WTC11 (cell line): ENCODE data around the gene PARVB.

Source experiments
- RELA ChIP-seq: sonication (generic); formaldehyde crosslinking; IDR thresholded peaks from 2 replicates; pipeline ENCODE4 v1.8.1; 2022; ENCODE audit warnings: missing genetic modification reagents, mild to moderate bottlenecking, borderline replicate concordance
- ZNF121 ChIP-seq: sonication (generic); formaldehyde crosslinking; IDR thresholded peaks from 2 replicates; pipeline ENCODE4 v1.8.0; 2023; ENCODE audit warnings: missing genetic modification reagents
- ZNF138 ChIP-seq: sonication (generic); formaldehyde crosslinking; conservative IDR thresholded peaks from 2 replicates; pipeline ENCODE4 v1.8.1; 2022; ENCODE audit warnings: mild to moderate bottlenecking, moderate library complexity, missing genetic modification reagents
- ZNF232 ChIP-seq: sonication (generic); formaldehyde crosslinking; IDR thresholded peaks from 2 replicates; pipeline ENCODE4 v1.8.0; 2022; ENCODE audit warnings: mild to moderate bottlenecking, missing genetic modification reagents
- TF ChIP-seq, protein P1 (sequence below): sonication (generic); formaldehyde crosslinking; IDR thresholded peaks from 2 replicates; pipeline ENCODE4 v1.8.0; 2022; ENCODE audit warnings: mild to moderate bottlenecking, missing genetic modification reagents
- TF ChIP-seq, protein P2 (sequence below): fragments of 200-600 bp; IDR thresholded peaks from 2 replicates; pipeline ENCODE4 v1.8.0; 2022; ENCODE audit warnings: antibody characterized with exemption
- TF ChIP-seq, protein P3 (sequence below): sonication (generic); formaldehyde crosslinking; IDR thresholded peaks from 2 replicates; pipeline ENCODE4 v1.8.1; 2022; ENCODE audit warnings: mild to moderate bottlenecking, missing genetic modification reagents, moderate library complexity, borderline replicate concordance
- TF ChIP-seq, protein P4 (sequence below): fragments of 250-450 bp; sonication (Bioruptor Pico); IDR thresholded peaks from 2 replicates; pipeline ENCODE4 v2.1.2; 2022; ENCODE audit warnings: mild to moderate bottlenecking, moderate library complexity
- TF ChIP-seq, protein P5 (sequence below): sonication (generic); formaldehyde crosslinking; IDR thresholded peaks from 2 replicates; pipeline ENCODE4 v1.8.0; 2022; ENCODE audit warnings: mild to moderate bottlenecking, missing genetic modification reagents
- TF ChIP-seq, protein P6 (sequence below): sonication (generic); formaldehyde crosslinking; IDR thresholded peaks from 2 replicates; pipeline ENCODE4 v1.8.0; 2022; ENCODE audit warnings: missing genetic modification reagents
- TF ChIP-seq, protein P7 (sequence below): sonication (generic); formaldehyde crosslinking; IDR thresholded peaks from 2 replicates; pipeline ENCODE4 v1.8.0; 2022; ENCODE audit warnings: mild to moderate bottlenecking, missing genetic modification reagents

DNA sequence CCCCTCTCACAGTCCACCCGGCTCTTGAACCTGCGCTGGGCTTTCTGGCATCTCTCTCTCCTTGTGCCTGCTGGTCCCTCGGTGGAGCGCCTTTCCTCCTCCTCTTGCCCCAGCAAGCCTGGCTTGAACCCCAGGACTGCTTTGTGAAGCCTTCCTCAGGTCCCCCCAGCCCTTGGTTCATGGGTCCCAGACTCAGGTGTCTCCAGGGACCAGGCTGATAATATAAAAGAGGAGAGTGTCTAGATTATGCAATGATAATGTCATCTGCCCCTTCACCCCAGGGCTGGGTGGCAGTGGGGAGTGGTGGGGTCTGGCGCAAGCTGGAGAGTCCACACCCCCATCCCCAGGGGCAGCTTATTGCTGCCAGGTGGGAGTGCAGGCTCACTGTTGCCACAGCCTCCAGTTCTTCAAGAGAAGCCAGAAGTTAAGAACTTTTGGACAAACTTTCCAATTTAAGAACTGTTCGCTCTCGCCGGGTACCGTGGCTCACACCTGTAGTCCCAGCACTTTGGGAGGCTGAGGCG is 120.0 kb downstream of the PARVB start:
- TF ChIP-seq, protein P1, sequence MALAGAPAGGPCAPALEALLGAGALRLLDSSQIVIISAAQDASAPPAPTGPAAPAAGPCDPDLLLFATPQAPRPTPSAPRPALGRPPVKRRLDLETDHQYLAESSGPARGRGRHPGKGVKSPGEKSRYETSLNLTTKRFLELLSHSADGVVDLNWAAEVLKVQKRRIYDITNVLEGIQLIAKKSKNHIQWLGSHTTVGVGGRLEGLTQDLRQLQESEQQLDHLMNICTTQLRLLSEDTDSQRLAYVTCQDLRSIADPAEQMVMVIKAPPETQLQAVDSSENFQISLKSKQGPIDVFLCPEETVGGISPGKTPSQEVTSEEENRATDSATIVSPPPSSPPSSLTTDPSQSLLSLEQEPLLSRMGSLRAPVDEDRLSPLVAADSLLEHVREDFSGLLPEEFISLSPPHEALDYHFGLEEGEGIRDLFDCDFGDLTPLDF (CRISPR knock-in tag), result no peak
- TF ChIP-seq ZNF232 (CRISPR knock-in tag), result no peak
- TF ChIP-seq, protein P2, sequence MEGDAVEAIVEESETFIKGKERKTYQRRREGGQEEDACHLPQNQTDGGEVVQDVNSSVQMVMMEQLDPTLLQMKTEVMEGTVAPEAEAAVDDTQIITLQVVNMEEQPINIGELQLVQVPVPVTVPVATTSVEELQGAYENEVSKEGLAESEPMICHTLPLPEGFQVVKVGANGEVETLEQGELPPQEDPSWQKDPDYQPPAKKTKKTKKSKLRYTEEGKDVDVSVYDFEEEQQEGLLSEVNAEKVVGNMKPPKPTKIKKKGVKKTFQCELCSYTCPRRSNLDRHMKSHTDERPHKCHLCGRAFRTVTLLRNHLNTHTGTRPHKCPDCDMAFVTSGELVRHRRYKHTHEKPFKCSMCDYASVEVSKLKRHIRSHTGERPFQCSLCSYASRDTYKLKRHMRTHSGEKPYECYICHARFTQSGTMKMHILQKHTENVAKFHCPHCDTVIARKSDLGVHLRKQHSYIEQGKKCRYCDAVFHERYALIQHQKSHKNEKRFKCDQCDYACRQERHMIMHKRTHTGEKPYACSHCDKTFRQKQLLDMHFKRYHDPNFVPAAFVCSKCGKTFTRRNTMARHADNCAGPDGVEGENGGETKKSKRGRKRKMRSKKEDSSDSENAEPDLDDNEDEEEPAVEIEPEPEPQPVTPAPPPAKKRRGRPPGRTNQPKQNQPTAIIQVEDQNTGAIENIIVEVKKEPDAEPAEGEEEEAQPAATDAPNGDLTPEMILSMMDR, result no peak
- TF ChIP-seq RELA (CRISPR knock-in tag), result no peak
- TF ChIP-seq, protein P3, sequence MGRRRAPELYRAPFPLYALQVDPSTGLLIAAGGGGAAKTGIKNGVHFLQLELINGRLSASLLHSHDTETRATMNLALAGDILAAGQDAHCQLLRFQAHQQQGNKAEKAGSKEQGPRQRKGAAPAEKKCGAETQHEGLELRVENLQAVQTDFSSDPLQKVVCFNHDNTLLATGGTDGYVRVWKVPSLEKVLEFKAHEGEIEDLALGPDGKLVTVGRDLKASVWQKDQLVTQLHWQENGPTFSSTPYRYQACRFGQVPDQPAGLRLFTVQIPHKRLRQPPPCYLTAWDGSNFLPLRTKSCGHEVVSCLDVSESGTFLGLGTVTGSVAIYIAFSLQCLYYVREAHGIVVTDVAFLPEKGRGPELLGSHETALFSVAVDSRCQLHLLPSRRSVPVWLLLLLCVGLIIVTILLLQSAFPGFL, result no peak
- no peak for TF ChIP-seq ZNF138 (CRISPR knock-in tag)
- TF ChIP-seq ZNF121, result no peak
- TF ChIP-seq, protein P4, sequence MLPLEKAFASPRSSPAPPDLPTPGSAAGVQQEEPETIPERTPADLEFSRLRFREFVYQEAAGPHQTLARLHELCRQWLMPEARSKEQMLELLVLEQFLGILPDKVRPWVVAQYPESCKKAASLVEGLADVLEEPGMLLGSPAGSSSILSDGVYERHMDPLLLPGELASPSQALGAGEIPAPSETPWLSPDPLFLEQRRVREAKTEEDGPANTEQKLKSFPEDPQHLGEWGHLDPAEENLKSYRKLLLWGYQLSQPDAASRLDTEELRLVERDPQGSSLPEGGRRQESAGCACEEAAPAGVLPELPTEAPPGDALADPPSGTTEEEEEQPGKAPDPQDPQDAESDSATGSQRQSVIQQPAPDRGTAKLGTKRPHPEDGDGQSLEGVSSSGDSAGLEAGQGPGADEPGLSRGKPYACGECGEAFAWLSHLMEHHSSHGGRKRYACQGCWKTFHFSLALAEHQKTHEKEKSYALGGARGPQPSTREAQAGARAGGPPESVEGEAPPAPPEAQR (CRISPR knock-in tag), result no peak
- TF ChIP-seq, protein P5, sequence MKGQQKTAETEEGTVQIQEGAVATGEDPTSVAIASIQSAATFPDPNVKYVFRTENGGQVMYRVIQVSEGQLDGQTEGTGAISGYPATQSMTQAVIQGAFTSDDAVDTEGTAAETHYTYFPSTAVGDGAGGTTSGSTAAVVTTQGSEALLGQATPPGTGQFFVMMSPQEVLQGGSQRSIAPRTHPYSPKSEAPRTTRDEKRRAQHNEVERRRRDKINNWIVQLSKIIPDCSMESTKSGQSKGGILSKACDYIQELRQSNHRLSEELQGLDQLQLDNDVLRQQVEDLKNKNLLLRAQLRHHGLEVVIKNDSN, result no peak
- TF ChIP-seq, protein P6, sequence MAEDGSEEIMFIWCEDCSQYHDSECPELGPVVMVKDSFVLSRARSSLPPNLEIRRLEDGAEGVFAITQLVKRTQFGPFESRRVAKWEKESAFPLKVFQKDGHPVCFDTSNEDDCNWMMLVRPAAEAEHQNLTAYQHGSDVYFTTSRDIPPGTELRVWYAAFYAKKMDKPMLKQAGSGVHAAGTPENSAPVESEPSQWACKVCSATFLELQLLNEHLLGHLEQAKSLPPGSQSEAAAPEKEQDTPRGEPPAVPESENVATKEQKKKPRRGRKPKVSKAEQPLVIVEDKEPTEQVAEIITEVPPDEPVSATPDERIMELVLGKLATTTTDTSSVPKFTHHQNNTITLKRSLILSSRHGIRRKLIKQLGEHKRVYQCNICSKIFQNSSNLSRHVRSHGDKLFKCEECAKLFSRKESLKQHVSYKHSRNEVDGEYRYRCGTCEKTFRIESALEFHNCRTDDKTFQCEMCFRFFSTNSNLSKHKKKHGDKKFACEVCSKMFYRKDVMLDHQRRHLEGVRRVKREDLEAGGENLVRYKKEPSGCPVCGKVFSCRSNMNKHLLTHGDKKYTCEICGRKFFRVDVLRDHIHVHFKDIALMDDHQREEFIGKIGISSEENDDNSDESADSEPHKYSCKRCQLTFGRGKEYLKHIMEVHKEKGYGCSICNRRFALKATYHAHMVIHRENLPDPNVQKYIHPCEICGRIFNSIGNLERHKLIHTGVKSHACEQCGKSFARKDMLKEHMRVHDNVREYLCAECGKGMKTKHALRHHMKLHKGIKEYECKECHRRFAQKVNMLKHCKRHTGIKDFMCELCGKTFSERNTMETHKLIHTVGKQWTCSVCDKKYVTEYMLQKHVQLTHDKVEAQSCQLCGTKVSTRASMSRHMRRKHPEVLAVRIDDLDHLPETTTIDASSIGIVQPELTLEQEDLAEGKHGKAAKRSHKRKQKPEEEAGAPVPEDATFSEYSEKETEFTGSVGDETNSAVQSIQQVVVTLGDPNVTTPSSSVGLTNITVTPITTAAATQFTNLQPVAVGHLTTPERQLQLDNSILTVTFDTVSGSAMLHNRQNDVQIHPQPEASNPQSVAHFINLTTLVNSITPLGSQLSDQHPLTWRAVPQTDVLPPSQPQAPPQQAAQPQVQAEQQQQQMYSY, result no peak
- TF ChIP-seq, protein P7, sequence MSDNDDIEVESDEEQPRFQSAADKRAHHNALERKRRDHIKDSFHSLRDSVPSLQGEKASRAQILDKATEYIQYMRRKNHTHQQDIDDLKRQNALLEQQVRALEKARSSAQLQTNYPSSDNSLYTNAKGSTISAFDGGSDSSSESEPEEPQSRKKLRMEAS (CRISPR knock-in tag), result no peak
